ENCODE data around the gene SLC40A1. TPM values are rescaled to one million over a fixed set of nuclear protein-coding genes. Genes with fewer than 3 reads are reported as not detected.

SLC40A1 gene
- total and polyA plus RNA-seq, 2 donors from 2014 or later = 45.8 to 78.4 TPM

DNA sequence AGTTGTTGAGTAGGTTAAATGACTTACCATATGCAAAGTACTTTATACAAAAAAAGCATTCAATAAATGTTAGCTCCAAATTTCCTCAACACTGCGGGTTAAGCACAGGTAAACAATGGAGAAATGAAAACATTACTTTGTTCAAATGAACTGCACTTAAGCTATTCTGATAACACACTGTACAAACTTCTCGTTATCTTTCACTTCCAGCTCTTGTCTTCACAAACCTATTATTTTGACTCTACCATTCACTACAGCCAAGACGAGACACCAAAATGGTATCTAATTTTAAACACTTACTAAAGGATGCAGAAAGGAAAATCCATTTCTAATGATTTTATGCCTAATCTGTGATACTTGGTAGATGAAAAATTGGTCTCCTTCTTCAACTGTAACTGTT is 43.8 kb downstream of the SLC40A1 start:
- Histone ChIP-seq H3K4me1 (ENCODE audit: control insufficient read depth in 2 of 3, insufficient read depth in 2 of 3, low read depth in 1 of 3, low read length in 3 of 3) (no peaks in the 10 kb centered on the region), H3K27me3 (ENCODE audit: control insufficient read depth, insufficient read depth, low read length) (no peaks in the 10 kb centered on the region), H3K9ac (ENCODE audit: low read length in 3 of 3) (no peak overlapping the region), H3K27ac (ENCODE audit: low read depth in 2 of 2, low read length in 2 of 2) (no peak overlapping the region), H3K36me3 (ENCODE audit: control insufficient read depth in 2 of 3, insufficient read depth in 3 of 3, low read length in 3 of 3) (no peaks in the 10 kb centered on the region), H3K4me3 (ENCODE audit: low read length in 3 of 3) (no peak overlapping the region), H3K9me3 (ENCODE audit: control insufficient read depth in 2 of 3, insufficient read depth in 1 of 3, low read length in 3 of 3) (no peaks in the 10 kb centered on the region)
- TF ChIP-seq, protein P1, sequence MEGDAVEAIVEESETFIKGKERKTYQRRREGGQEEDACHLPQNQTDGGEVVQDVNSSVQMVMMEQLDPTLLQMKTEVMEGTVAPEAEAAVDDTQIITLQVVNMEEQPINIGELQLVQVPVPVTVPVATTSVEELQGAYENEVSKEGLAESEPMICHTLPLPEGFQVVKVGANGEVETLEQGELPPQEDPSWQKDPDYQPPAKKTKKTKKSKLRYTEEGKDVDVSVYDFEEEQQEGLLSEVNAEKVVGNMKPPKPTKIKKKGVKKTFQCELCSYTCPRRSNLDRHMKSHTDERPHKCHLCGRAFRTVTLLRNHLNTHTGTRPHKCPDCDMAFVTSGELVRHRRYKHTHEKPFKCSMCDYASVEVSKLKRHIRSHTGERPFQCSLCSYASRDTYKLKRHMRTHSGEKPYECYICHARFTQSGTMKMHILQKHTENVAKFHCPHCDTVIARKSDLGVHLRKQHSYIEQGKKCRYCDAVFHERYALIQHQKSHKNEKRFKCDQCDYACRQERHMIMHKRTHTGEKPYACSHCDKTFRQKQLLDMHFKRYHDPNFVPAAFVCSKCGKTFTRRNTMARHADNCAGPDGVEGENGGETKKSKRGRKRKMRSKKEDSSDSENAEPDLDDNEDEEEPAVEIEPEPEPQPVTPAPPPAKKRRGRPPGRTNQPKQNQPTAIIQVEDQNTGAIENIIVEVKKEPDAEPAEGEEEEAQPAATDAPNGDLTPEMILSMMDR (IDR thresholded peaks at IDR 0.05; ENCODE audit: borderline replicate concordance, extremely low read depth, insufficient read depth) = no peak
- no peak for FAIRE-seq
- DNase-seq = no peak
- intact Hi-C loops (cut with DNase I) = no loop called here

- H3K4me3 ChIP-seq (ENCODE audit: low read length in 3 of 3) = no peak overlapping the region
- TF ChIP-seq, protein P1 (IDR thresholded peaks at IDR 0.05; ENCODE audit: borderline replicate concordance, extremely low read depth, insufficient read depth) = no peak
- no peaks in the 10 kb centered on the region for H3K27me3 ChIP-seq (ENCODE audit: control insufficient read depth, insufficient read depth, low read length)
- no peak overlapping the region for H3K9ac ChIP-seq (ENCODE audit: low read length in 3 of 3)
- no peak for DNase-seq
- H3K36me3 ChIP-seq (ENCODE audit: control insufficient read depth in 2 of 3, insufficient read depth in 3 of 3, low read length in 3 of 3) = no peaks in the 10 kb centered on the region
- no peaks in the 10 kb centered on the region for H3K9me3 ChIP-seq (ENCODE audit: control insufficient read depth in 2 of 3, insufficient read depth in 1 of 3, low read length in 3 of 3)
- FAIRE-seq = no peak
- intact Hi-C loops (cut with DNase I) = no loop called here
- no peaks in the 10 kb centered on the region for H3K4me1 ChIP-seq (ENCODE audit: control insufficient read depth in 2 of 3, insufficient read depth in 2 of 3, low read depth in 1 of 3, low read length in 3 of 3)
- no peak overlapping the region for H3K27ac ChIP-seq (ENCODE audit: low read depth in 2 of 2, low read length in 2 of 2)
Measured at GRCh38 chr2:189534854-189535832, 45.4 kb downstream of the SLC40A1 start.

DNA sequence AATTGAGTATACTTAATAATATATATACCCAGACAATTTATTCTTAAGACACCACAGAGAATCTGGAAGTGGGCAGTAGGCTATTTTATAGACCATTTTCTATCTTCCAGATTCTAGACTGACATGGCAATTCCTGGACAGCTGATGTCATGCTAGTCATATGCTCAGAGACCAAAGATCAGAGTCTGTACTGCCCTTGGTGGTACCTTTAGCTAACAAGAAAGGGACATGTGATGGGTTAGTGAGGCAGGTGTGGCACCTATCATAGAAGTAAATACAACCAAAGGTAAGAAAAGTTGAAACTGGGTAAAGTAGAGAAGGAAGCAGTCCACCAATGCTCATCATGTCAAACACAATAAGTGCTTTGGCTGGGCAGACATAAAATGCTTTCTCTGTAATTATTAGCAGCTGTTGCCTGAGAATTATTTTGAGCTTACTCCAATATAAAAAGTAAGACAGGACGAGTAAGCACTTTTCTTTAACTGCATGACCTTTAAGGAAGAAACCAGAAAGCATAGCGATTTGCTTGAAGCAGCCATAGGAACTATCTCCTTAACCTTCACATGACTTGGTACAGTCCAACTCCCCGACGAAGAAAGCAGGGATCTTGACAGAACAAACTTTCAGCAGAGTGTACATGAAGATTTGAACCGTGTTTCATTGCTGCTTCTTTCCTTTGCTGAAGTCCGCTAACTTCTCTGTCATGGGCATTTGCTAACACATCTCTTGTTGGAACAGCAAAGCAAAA is 47.1 kb downstream of the SLC40A1 start:
- Histone ChIP-seq H3K4me3 (ENCODE audit: low read length in 3 of 3) (no peak overlapping the region), H3K9me3 (ENCODE audit: control insufficient read depth in 2 of 3, insufficient read depth in 1 of 3, low read length in 3 of 3) (no peaks in the 10 kb centered on the region), H3K36me3 (ENCODE audit: control insufficient read depth in 2 of 3, insufficient read depth in 3 of 3, low read length in 3 of 3) (no peaks in the 10 kb centered on the region), H3K27me3 (ENCODE audit: control insufficient read depth, insufficient read depth, low read length) (no peaks in the 10 kb centered on the region), H3K4me1 (ENCODE audit: control insufficient read depth in 2 of 3, insufficient read depth in 2 of 3, low read depth in 1 of 3, low read length in 3 of 3) (no peaks in the 10 kb centered on the region), H3K27ac (ENCODE audit: low read depth in 2 of 2, low read length in 2 of 2) (no peak overlapping the region), H3K9ac (ENCODE audit: low read length in 3 of 3) (no peak overlapping the region)
- intact Hi-C loops (cut with DNase I) = no loop called here
- no peak for DNase-seq
- no peak for FAIRE-seq
- TF ChIP-seq, protein P1 (IDR thresholded peaks at IDR 0.05; ENCODE audit: borderline replicate concordance, extremely low read depth, insufficient read depth) = no peak

Data from kidney (tissue), 14 donors.